ENCODE data around the gene RPAP3.

The RPAP3 gene, protein sequence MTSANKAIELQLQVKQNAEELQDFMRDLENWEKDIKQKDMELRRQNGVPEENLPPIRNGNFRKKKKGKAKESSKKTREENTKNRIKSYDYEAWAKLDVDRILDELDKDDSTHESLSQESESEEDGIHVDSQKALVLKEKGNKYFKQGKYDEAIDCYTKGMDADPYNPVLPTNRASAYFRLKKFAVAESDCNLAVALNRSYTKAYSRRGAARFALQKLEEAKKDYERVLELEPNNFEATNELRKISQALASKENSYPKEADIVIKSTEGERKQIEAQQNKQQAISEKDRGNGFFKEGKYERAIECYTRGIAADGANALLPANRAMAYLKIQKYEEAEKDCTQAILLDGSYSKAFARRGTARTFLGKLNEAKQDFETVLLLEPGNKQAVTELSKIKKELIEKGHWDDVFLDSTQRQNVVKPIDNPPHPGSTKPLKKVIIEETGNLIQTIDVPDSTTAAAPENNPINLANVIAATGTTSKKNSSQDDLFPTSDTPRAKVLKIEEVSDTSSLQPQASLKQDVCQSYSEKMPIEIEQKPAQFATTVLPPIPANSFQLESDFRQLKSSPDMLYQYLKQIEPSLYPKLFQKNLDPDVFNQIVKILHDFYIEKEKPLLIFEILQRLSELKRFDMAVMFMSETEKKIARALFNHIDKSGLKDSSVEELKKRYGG

GRCh38 chr12:47705566-47706425 lies at the start of gene RPAP3:
Gene RPAP3 (minus strand): TSS chr12:47706030. CDS start chr12:47702840, 3,190 bp downstream.
- peak; percentile 99 for DNase-seq

GRCh38 chr12:47754881-47755280 lies 49.1 kb upstream of the RPAP3 start:
- DNase-seq = no peak

DNA sequence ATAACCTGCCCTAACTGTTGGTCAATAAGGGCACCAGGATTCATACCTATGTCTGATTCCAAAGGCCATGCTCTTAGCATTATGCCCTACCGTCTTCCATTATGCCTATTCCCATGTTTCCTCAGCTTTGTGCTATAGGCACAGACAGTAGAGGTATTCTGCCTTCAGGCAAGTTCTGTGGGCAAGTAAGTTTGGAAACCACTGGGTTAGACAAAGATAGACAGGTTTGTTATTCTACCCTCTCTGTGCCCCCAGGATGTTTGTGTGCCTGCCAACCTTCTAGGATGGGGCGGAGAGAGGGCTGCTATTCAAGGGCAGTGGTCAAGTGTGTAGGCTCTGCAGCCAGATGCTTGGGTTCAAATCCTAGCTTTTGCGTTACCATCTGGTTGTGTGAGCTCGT lies 48.3 kb upstream of the RPAP3 start:
- DNase-seq = no peak

DNA sequence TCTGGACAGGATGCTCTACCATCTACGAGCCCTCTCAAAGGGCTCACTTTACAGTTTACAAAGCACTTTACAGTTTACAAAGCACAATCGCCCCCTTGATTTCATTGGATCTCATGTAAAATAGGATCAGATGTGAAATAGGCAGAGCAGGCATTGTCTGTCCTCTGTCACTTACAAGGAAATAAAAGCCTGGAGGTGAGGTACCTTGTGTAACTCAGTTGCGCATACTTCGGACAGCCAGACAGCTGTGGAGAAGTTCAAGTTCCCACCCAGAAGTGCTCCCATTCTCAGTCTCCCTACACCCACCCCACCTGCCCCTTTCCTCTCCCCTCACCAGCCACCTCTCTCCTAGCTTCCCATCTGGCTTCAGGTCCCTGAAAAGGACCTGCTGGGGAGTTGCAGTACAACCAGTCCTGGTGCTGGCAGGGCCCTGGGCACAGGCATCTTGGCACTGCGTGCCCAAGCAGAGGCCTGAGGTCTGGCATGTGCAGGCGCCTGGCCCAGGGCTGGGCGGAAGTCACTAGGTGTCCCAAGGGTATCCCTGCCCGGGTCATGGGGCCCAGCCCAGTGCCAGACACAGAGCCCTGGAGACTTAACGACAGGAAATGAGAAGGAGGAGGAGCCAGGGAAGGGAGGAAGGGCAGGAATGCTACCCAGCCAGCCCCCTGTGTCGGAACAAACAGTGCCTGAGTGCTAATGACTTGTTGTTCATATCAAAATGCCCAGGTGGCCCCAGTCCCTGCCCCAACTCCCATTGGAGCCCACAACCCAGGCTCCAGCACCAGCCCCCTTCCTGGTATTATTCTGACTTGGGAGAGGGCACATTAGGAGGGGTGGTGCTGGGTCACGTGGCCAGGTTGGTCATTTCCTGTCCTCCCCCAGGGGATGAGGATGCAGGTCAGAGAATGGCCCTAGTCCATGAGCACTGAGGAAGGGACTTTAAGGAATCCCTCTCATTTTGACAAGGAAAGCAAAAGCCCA lies 47.5 kb upstream of the RPAP3 start:
- DNase-seq = no peak

- DNase-seq = no peak
These were observed 46.7 kb upstream of the RPAP3 start for GRCh38 chr12:47752552-47752951.

DNA sequence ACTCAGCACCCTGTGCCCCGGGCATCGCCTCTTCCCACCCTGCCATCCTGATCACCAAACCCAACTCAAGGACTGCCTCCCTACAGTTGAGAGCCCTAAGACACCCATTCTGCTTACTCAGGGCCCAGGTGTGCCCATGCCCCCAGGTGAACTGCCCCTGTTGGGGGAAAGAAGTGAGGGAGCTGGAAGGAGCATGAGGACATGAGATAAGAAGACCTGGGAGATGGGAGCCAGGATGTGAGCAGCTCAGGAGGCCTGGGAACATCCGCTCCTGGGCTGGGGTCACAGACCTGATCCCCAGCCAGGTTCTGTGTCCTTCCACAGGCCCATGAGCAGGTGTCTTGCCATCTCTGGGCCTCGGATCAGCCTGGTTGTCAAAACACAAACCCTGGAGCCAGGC lies 46.3 kb upstream of the RPAP3 start:
- DNase-seq = no peak

- DNase-seq = no peak
These were observed 45.7 kb upstream of the RPAP3 start for GRCh38 chr12:47751561-47751960.

DNA sequence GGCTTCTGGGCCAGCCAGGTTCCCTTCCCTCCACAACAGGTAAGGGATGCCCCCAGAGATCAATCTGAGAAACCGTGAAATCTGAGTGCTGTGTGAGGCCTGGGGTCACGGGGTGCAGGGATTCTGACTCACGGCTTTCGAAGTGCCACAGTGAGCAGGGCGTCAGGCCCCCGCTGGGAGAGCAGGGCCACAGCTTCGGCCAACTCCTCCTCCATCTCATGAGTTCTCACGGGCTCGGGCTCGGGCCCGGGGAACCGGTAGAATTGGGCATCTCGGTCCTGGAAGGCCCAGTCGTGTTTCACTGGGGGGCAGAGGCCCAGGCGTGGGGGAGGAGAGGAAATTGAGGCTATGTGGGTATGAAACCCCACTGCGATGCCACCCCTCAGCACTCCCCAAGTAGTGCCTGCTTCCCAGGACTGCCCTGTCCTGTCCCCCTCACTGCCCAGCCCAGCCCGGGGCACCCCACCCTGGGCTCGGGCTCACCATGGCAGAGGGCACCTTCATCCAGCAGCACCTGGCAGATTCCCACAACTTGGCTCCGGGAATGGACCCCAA lies 45.2 kb upstream of the RPAP3 start:
- DNase-seq = no peak

- DNase-seq = no peak
These were observed 44.5 kb upstream of the RPAP3 start for GRCh38 chr12:47750229-47750798.

- DNase-seq = no peak
These were observed 43.1 kb upstream of the RPAP3 start for GRCh38 chr12:47748899-47749298.

- DNase-seq = no peak
These were observed 42.6 kb upstream of the RPAP3 start for GRCh38 chr12:47748507-47748828.

DNA sequence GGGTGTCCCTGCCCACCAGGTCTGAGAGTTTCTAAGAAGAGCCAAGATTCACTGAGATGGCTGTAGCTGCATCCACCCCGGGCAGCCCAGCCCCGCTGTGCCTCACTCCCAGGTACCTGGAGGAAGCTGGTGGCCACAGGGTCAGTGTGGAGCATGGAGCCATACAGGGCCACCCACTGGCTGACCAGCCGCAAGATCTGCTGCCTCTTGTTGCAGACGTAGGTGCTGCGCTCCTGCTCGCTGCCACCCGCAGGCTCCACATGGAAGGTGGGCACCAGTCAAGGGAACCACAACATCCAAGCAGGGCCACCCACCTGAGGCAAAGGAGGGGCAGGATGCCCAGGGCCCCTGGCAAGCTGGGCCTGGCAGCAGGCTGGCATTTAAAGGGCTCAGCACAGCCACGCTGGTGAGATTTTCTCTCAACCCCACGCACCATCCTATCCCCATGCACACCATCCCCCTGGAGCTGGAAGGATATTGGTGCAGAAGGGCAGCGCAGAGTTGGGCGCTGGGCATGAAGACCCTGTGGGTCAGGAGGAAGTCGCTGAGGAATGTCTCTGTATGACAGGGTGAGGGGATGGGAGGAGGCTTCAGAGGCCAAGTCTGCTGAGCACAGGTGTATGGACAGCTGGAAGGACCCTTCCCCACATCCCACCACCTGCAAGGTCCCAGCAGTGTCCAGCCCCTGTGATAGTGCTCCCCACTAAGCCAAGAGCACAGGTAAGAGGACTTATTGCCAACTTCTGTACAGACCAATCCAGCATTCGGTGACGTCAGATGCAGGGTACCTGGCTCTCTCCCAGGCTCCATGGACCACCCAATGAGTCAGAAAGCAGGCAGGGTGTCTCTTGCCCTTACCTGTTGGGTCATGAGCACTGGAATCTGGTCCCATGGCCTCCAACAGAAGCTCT lies 42.0 kb upstream of the RPAP3 start:
- no peak for DNase-seq

- no peak for DNase-seq
These were observed 41.3 kb upstream of the RPAP3 start for GRCh38 chr12:47747126-47747525.

- DNase-seq = no peak
These were observed 40.7 kb upstream of the RPAP3 start for GRCh38 chr12:47746523-47746922.

DNA sequence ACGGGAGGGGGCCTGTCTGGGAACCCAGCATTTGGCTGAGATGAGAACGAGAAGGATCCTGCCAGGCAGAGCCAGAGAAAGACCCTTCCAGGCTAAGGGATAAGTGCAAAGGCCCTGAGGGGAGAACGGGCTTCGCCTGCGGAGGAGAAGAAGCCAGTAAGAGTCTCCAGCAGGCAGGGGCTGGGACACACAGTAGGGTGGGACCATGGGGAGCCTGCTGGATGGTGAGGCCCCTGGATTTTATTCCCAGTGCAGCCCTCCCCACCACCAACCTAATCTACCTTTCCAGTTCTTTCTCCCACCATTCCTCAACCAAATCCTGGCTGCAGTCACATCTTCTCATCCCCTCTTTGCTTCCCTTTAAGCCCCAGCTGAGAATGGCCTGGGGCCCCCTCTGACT lies 40.2 kb upstream of the RPAP3 start:
- no peak for DNase-seq

DNA sequence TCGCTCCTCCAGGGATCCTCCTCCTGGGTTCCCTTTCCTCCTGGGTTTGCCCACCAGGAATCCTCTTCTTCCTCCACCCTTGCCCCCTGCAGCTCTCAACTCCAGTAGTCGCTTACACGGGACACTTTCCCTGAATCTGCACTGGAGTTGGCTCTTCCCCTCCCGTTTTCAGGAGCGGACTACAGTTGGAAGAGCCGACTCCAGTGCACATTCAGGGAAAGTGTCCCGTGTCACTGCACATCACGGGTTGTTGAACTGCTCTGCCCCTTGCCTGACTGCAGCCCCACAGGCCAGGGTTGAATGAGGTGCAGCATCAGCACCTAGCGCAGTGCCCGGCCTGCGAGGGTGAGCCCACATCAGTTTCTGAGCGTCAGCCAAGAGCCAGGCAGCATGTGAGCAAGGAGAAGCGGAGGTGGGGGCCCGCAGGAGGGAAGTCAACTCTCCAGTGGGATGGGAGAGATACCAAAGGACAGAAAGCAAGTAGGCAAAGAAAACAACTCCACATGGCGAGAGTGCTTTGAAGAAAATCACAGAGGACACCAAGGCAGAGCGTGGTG lies 39.7 kb upstream of the RPAP3 start:
- DNase-seq = no peak

GRCh38 chr12:47744778-47745436 lies 39.1 kb upstream of the RPAP3 start:
- no peak for DNase-seq

GRCh38 chr12:47744005-47744651 lies 38.3 kb upstream of the RPAP3 start:
- peak; percentile 58 to 63 for DNase-seq

DNA sequence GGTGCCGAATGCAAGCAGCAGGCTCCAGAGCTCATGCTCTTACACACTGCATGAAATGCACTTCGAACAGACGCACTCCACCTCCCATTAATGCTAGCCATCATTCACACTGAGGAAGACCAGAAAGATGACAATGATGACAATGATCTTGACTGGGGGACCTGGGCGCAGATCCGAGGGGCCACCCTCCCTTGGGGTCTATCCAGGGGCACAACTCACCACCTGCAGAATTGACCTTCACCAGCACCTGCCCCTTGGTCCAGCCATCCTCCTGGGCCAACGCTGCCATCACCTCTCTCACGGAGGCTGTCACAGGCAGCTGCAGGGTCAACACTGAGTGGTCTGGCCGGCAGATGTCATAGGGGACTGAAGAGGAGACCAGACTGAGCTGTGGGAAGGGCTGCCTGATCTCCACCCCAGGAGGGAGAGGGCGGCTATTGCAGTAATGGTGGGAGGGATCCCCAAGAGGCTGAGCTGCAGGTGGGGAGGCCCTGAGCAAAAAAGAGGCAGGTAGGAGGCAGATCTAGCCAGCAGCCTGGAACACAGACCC lies 37.6 kb upstream of the RPAP3 start:
- DNase-seq = no peak
